Esophagus (tissue), 2 donors: Measurements from ENCODE around the gene AOPEP. TPM values are rescaled to one million over a fixed set of nuclear protein-coding genes. Genes with fewer than 3 reads are reported as not detected.

ENCODE experiments used
- H3K27ac ChIP-seq, 2 donors: one replicate each; pipeline ENCODE4 v1.5.1; 2013; ENCODE audit warnings: low read depth in 2 of 2, mild to moderate bottlenecking in 2 of 2, inconsistent platforms in 1 of 2, low read length in 1 of 2, moderate library complexity in 1 of 2
- H3K27me3 ChIP-seq, 2 donors: one replicate each; pipeline ENCODE4 v1.6.1; 2013; ENCODE audit warnings: low read length in 2 of 2, control low read depth in 1 of 2, mild to moderate bottlenecking in 1 of 2; ENCODE audit not compliant: insufficient read depth in 2 of 2, control insufficient read depth in 1 of 2
- H3K36me3 ChIP-seq, 2 donors: one replicate each; pipeline ENCODE4 v1.6.1; 2013; ENCODE audit warnings: low read length in 1 of 2; ENCODE audit not compliant: control insufficient read depth in 2 of 2, insufficient read depth in 2 of 2
- H3K4me1 ChIP-seq, 2 donors: one replicate each; pipeline ENCODE4 v1.6.1; 2013; ENCODE audit warnings: low read length in 1 of 2; ENCODE audit not compliant: control insufficient read depth in 2 of 2, insufficient read depth in 2 of 2
- H3K4me3 ChIP-seq, 2 donors: one replicate each; pipeline ENCODE4 v1.5.1; 2013; ENCODE audit warnings: low read length in 2 of 2, mild to moderate bottlenecking in 2 of 2, low read depth in 1 of 2, moderate library complexity in 1 of 2
- H3K9me3 ChIP-seq, 2 donors: one replicate each; pipeline ENCODE4 v1.6.1; 2013; ENCODE audit warnings: mild to moderate bottlenecking in 2 of 2, low read depth in 1 of 2, low read length in 1 of 2, moderate library complexity in 1 of 2; ENCODE audit not compliant: control insufficient read depth in 2 of 2, insufficient read depth in 1 of 2
- WGBS, 2 donors: extraction: QIAGEN DNeasy Blood & Tissue Kit; methylation state at CpG; one replicate each; pipeline ENCODE4 v1.1.7; 2013; 5-methylcytosine and 5-hydroxymethylcytosine counted together
- polyA plus RNA-seq, 2 donors: library from polyadenylated mRNA; stranded (reverse); fragments of 200-250 nt; gene quantifications; one replicate each; pipeline ENCODE4 v1.2.3, GENCODE V29; 2013
- donor health status: healthy with polysubstance abuse.
- donor health status: Bipolar disorder and iron deficiency.

AOPEP gene
- polyA plus RNA-seq, 2 donors: 99.6 to 111 TPM

DNA sequence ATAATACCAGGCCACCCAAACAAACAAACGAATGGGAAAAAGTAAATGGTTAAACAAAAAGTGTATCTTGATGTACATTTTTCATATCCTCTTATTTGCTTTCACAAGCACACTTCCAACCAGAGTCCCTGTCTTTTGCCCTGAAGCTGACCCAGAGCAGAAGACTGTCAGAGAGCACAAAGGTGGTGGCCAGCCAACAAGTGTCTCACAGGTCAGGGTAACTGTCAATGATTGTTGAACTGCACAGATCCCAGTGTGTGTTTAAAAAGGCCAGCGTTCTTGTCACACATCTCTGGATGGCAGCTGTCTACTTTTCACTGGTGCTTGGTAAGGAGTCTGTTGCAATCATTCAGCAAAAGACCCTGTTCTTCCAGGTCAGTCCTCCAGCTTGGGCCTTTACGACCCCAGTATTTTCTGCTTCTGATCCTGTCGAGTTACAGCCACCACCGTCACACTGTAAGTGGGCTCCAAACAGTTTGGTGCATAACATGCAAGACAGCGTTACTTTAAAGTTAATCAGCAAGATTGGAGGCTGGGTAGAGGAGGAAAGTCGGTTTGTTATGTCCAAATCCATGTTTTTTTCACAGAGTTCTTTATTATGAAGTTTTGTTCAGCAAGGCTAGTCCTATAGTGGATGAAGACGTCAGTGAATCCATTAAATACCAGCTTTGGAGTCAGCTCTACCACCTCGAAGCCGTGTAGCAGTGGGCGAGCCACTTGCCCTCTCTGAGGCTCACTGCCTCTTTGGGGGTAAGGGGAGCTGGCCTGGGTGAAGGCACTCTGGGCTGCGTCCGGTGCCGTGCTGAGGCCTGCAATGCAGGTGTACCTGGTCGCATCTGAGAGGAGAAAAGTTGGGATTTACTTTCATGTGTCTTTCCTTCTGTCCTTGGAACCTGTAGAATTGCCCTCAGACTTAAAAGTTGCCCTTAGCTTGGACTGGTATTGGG lies 265.7 kb downstream of the AOPEP start:
- no peak overlapping the region for H3K27ac ChIP-seq
- H3K4me1 ChIP-seq: peaks cover 0 to 4% of the 10 kb centered on the region in 2 donors
- no peak overlapping the region for H3K4me3 ChIP-seq
- H3K27me3 ChIP-seq: no peaks in the 10 kb centered on the region
- 88 to 91% methylated on average over 15 of the region's 15 CpGs for WGBS, 2 donors
- H3K36me3 ChIP-seq: no peaks in the 10 kb centered on the region
- H3K9me3 ChIP-seq: no peaks in the 10 kb centered on the region

- H3K27ac ChIP-seq: no peak overlapping the region
- peaks cover 0 to 4% of the 10 kb centered on the region in 2 donors for H3K4me1 ChIP-seq
- no peaks in the 10 kb centered on the region for H3K36me3 ChIP-seq
- WGBS, 2 donors: 81 to 85% methylated on average over 9 of the region's 9 CpGs
- no peaks in the 10 kb centered on the region for H3K9me3 ChIP-seq
- H3K27me3 ChIP-seq: no peaks in the 10 kb centered on the region
- no peak overlapping the region for H3K4me3 ChIP-seq
These were observed 266.8 kb downstream of the AOPEP start for GRCh38 chr9:94993160-94993820.

DNA sequence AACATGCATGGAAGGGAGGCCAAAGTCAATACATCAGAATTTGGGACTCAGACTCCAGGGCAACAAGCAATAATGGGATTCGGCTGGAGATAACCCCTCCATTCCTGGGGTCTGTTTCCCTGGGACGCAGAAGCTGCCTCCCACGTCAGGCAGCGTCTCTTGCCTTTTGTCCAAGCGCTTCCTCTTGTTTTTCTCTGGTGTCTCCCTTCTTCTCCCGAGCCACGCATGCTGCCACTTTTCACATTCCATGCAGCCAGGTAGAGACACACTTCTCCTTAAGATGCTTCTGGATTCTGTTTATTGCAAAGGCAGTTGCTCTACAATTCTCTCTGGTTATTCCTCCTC lies 267.3 kb downstream of the AOPEP start:
- 92 to 93% methylated on average over 7 of the region's 7 CpGs for WGBS, 2 donors
- peaks cover 0 to 4% of the 10 kb centered on the region in 2 donors for H3K4me1 ChIP-seq
- H3K36me3 ChIP-seq: no peaks in the 10 kb centered on the region
- no peaks in the 10 kb centered on the region for H3K27me3 ChIP-seq
- no peaks in the 10 kb centered on the region for H3K9me3 ChIP-seq
- no peak overlapping the region for H3K27ac ChIP-seq
- H3K4me3 ChIP-seq: no peak overlapping the region

DNA sequence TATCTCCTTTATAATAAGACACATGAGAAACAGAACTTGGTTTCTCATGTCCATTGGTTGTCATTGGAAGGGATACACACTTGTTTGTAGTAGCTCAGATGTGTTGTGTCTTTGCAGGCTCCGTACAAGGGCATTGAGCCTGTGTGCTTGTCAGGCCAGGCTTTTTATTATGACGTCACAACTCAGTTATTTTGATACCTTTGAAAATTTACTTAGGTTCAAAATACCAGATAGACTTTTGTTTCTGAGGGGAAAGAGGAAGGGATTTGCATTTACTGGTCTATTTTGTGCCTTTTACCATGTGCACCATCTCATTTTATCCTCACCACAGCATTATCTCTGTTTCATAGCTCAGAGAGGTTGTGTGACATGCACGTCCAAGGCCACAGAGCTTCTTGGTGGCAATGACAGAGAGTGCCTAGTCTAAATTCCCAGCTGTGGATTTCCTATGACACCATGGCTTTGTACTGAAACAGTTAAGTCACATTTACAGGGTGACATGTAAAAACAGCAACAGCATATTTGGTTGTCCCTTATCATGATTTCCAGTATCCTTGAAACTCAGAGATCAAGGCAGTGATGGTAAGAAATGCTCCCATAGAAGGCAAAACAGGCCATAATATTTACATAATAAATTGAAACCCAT lies 268.7 kb downstream of the AOPEP start:
- Histone ChIP-seq H3K4me1 (peaks cover 0 to 4% of the 10 kb centered on the region in 2 donors), H3K27me3 (no peaks in the 10 kb centered on the region), H3K4me3 (no peak overlapping the region), H3K9me3 (no peaks in the 10 kb centered on the region), H3K27ac (peak overlapping the region in 1 of 2 donors; percentile 40), H3K36me3 (no peaks in the 10 kb centered on the region)
- 75 to 77% methylated on average over 3 of the region's 3 CpGs for WGBS, 2 donors

DNA sequence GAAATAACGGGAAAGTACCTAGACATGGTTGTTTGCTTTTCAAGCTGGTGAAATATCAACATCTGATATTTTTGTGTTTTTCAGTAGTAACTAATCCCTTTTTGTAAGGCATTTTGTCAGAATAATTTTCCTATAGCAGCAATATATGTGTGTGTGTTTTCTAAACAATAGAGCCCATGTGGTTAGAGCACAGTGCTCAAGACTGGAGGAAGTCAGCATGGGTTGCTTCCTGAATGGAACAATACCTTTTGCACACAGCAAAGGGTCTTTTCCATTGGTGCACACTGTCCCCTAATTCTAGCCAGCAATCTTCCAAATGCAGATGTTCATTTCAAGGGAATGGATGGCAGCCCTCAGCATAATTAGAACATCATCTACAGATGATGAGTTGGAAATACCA lies 270.1 kb downstream of the AOPEP start:
- Histone ChIP-seq H3K27me3 (no peaks in the 10 kb centered on the region), H3K4me1 (peaks cover 0 to 4% of the 10 kb centered on the region in 2 donors), H3K27ac (peak overlapping the region in 1 of 2 donors; percentile 27), H3K9me3 (no peaks in the 10 kb centered on the region), H3K36me3 (no peaks in the 10 kb centered on the region), H3K4me3 (no peak overlapping the region)
- WGBS, 2 donors: 73% methylated on average over 1 of the region's 1 CpG

- Histone ChIP-seq H3K9me3 (no peaks in the 10 kb centered on the region), H3K27ac (no peak overlapping the region), H3K4me1 (peaks cover 0 to 2% of the 10 kb centered on the region in 2 donors), H3K4me3 (no peak overlapping the region), H3K36me3 (no peaks in the 10 kb centered on the region), H3K27me3 (no peaks in the 10 kb centered on the region)
- WGBS, 2 donors: 94 to 98% methylated on average over 5 of the region's 5 CpGs
These were observed 271.2 kb downstream of the AOPEP start for GRCh38 chr9:94997727-94998126.

- H3K36me3 ChIP-seq: no peaks in the 10 kb centered on the region
- 53 to 54% methylated on average over 3 of the region's 3 CpGs for WGBS, 2 donors
- no peak overlapping the region for H3K4me3 ChIP-seq
- no peaks in the 10 kb centered on the region for H3K9me3 ChIP-seq
- H3K27ac ChIP-seq: no peak overlapping the region
- no peaks in the 10 kb centered on the region for H3K27me3 ChIP-seq
- H3K4me1 ChIP-seq: peaks cover 0 to 2% of the 10 kb centered on the region in 2 donors
These were observed 273.3 kb downstream of the AOPEP start for GRCh38 chr9:94999832-95000231.

DNA sequence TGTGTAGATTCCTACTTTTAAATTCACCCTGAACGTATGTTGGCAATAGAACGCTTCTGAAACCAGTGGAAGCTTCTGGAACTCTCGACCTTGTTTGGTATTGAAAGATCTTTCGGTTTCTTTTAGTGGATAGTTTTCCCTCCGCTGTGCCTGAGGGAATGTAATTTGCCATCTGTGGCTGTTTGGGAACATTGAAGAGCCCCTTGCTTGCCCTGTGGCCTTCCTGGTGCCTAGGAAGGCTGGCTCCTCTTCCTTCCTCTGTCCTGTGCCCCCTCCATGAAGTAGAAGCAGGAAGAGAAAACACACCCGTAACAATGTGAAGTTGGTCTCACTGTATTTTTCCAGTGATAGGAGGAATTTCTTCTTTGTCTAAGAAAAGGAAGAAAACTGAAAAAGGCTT lies 274.3 kb downstream of the AOPEP start:
- Histone ChIP-seq H3K27me3 (no peaks in the 10 kb centered on the region), H3K27ac (peak overlapping the region; percentile 80 to 89), H3K36me3 (no peaks in the 10 kb centered on the region), H3K9me3 (no peaks in the 10 kb centered on the region), H3K4me1 (peaks cover 0 to 1% of the 10 kb centered on the region in 2 donors), H3K4me3 (peak overlapping the region; percentile 16 to 17)
- WGBS, 2 donors: 59 to 63% methylated on average over 6 of the region's 6 CpGs

DNA sequence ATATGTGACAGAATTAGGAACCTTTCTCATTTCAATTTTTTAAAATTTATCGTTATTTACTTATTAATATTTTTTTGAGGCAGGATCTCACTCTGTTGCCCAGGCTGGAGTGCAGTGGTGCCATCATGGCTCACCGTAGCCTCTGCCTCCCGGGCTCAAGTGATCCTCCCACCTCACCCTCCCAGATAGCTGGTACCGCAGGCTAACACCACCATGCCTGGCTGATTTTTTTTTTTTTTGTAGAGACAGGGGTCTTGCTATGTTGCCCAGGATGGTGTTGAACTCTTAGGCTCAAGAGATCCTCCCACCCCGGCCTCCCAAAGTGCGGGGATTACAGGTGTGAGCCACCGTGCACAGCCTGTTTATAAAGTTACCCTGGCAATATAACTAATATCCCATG lies 275.2 kb downstream of the AOPEP start:
- Histone ChIP-seq H3K4me3 (no peak overlapping the region), H3K36me3 (no peaks in the 10 kb centered on the region), H3K27ac (peak overlapping the region; percentile 62 to 67), H3K9me3 (no peaks in the 10 kb centered on the region), H3K4me1 (no peaks in the 10 kb centered on the region), H3K27me3 (no peaks in the 10 kb centered on the region)
- 94 to 98% methylated on average over 7 of the region's 7 CpGs for WGBS, 2 donors
